ENCODE data around the gene GAN.
A peak's percentile ranks its signal among the peaks of the same experiment; 100 is the strongest.
"Not testable (repeated sequence)": the region's sequence is repeated elsewhere in the genome, so short reads cannot be mapped to it uniquely, and the experiment has no call there.

The GAN gene

DNA sequence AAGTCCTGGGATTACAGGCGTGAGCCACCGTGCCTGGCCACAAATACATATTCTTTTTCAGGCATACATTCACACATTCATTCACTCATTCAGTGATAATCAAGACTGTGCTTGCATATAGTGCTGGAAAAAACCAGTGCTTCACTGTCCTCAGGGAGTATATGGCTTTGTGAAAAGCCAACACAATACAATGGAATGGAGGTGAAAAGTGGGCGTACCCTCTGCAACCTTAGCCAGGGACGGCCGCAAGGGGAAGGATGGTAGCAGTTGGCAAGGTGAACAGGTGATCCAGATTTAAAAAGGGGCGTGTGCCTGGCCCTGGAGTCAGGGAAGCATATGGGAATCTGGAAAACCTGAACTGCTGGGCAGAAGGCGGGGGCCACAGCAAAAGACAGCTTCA is 18.1 kb upstream of the GAN start:
- H3K27ac ChIP-seq: no peak overlapping the region
- DNase-seq (ENCODE audit: low read depth, low spot score): no peak

DNA sequence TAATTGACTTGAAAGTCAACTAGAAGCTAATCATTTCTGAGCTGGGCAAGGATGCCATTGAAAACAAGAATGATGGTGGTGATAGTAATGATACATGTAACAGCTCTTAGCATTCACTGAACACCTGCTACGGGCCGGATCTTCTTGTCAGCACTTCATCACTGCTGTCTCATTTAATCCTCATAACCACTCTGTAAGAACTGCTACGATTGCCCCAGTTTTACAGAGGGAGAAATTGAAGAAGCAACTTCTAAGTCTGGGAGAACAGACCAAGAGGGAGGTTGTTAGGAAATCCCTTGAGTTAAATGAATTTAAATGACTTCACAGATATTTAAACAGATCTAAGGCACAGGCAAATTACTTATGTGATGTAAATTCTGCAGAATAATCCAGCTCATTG is 7.0 kb upstream of the GAN start:
- H3K27ac ChIP-seq: no peak overlapping the region
- DNase-seq (ENCODE audit: low read depth, low spot score): no peak

DNA sequence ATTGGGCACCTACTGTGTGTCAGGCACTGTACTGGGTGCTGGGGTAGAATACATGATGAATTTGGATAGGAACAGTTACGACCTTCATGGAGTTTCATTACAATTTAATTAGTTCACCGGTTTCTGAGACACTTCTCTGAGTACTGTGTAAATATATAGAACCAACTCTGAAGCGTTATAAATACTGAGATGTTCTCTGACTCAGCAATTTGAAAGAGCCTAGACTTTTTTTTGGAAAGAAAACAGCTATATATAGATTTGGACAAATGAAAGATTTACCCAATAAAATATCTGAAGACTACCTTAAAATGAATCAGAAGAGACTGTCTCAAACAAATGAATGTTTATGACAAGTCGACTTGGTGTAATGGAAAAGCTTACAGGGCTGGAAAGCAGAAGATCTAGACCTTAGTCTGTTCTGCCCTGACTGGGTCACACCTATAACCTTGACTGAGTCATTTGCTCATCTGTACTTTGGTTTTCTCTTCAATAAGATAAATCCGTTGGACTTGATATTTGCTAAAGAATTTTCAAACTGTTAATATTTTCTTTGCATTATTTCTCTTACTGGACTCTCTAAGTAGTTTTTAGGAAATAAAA is 4.6 kb upstream of the GAN start:
- no peak for DNase-seq (ENCODE audit: low read depth, low spot score)
- no peak overlapping the region for H3K27ac ChIP-seq

DNA sequence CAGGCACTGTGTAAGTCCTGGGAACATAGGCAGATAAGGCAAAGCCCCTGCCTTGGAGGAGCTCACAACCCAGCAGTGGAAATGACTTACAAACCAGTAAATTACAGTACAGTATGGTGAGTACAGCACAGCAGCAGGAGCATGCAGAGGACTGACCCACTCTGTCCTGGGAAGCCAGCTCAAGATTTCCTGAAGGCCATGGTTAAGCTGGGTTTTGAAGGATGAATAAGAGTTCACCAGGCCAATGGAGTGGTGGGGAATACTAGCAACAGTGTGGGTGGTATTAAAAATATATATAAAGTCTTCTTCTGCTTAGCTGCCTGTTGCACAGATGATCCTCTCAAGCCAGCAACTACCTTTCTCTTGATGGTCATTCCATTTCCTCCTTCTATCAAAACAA is 3.0 kb upstream of the GAN start:
- no peak overlapping the region for H3K27ac ChIP-seq
- no peak for DNase-seq (ENCODE audit: low read depth, low spot score)

DNA sequence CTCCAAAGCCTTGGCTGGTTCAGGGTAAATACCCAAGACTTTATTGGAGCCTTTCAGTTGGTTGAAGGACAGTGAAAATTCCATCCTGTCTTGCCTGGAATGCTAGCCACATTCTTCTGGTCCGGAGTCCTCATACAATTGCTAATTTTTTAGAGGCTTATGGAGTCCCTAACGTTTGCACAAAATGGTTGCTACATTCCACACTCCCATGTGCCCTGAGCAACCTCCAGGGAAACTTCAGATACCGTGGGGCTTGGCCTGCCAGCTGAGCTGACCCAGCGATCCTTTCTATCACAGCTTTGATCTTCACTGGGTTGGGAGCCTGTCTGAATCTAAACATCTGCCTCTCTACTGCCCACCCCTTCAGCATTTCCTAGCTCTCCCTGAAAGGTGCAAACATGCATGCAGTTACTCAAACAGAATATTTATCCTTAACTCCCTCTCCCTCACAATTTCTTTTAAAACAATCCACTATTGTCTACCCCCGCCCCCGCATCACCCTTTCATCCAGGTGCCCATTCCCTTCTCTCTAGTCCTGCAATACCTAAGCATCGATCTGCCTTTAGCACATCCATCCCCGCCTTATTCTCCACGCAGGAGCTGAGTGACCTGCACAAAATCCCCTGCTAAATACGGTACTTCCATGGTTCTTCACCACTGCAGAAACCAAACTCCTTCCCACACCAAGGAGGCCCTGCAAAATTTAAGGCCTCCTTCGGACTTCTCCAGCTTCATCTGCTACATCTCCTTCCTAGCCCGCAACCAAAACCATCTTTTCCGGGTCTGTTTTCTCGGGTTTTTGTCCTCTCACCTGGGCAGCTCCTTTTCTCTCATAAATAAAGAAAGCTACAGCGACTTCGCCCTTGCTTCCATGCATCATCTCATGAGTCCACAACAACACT is 810 bp upstream of the GAN start:
- DNase-seq (ENCODE audit: low read depth, low spot score): no peak

DNA sequence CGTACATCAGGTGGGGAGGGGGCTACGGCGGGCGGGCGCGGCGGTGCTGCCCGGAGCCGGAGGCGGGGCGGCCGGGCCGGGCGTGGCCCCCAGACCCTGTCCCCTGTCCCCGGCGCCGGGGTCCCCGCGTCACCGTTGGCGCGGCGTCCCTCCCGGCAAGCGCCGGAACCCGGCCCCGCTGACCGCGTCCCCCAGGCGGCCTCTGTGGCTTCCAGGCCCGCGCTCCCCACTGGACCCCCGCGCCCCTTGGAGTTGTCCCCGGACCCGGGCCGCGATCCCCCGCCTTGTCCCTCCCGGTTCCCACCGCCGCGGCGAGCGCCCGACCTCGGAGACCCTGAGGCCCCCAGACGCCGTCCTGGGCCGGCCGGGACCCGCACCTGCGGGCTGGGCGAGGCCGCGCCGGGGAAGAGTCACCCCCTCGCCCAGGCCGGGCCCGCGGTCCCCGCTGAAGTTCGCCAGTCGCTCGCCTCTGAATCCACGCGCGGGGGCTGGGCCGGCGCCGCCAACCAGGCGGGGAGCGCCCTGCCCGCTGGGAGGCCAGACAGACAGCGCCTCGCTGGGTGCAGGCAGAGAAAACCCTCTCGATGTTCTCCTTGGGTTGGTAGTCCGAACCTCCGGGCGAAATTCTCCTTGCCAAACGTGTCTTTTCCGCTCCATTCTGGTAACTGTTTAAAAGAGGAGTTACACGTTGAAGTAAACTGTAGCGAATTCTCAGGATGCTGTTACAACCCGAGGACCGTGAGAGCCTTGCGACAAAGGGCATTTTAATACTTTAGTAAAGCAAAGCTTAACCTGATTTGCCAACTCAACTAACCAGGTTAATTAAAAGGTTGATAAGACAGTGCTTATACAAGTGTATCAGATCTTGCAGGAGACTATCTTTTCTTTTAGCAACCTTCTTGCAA is 761 bp downstream of the GAN start:
- peak overlapping the region; percentile 74 for H3K27ac ChIP-seq
- DNase-seq (ENCODE audit: low read depth, low spot score): no peak

More for the DNA sequence above, 810 bp upstream of the GAN start:
- H3K27ac ChIP-seq: peak overlapping the region; percentile 74

DNA sequence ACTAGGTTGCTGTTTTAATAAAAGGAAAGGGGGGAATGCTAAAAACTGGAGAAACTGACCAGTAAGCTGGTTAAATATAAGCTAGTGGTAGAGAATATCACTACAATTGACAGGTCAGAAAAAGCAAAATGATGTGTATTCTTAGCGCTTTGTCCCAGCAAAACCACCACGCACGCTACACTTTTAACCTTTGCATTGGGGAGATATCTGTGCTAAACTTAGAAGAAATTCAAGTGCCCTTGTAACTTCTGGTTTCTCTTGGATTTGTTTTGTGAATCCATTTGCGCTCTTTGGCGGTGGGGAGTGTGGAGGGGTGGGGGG is 1.4 kb downstream of the GAN start:
- DNase-seq (ENCODE audit: low read depth, low spot score): no peak
- peak overlapping the region; percentile 74 for H3K27ac ChIP-seq

DNA sequence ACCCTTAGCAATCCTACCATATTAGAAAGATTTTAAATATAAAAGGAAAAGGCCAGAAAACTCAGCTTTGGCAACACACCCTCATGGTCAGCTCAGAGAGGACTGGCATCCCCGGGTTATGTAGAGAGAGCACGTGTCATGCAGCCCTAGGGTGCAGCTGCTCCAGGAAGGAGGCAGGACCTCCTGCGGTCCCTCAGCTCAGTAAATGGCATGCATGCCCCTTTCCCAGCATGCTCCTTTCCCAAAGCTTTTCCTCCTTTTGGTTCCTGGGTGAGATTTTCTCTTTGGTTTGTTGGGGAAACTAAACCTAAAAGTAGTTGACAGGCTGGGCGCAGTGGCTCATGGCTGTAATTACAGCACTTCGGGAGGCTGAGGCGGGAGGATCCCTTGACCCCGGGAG is 3.9 kb downstream of the GAN start:
- no peak overlapping the region for H3K27ac ChIP-seq
- DNase-seq (ENCODE audit: low read depth, low spot score): no peak

DNA sequence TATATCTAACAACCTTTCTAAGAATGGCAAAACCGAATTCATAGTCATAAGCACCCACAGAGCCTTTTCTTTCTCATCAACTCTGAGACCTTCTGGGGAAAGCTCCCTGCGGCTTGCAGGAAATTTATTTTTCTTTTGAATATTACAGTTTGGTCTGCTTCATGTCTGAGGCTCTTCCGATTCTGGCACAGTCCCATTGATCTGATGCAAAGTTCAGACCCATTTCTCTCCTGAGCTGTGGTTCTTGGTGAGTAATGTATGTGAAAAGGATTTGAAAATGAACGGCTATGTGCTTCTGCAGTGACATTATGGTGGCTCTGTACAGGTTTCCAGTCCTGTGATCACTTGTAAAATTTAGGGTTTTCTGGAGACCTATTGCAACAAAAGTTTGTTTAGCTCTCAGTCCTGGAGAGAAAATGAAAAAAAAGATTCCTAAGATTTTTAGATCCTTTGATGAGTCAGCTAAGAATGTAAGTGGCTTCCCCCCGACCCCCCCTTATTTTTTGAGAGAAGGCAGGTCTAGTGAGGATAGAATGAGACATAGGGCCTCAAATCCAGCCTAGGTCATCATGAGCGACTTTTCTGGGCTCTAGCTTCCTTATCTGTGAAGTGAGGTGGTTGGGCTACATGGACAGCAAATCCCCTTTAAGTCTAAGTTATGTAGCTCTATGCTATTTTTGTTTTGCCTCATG is 4.6 kb downstream of the GAN start:
- no peak overlapping the region for H3K27ac ChIP-seq
- DNase-seq (ENCODE audit: low read depth, low spot score): no peak

DNA sequence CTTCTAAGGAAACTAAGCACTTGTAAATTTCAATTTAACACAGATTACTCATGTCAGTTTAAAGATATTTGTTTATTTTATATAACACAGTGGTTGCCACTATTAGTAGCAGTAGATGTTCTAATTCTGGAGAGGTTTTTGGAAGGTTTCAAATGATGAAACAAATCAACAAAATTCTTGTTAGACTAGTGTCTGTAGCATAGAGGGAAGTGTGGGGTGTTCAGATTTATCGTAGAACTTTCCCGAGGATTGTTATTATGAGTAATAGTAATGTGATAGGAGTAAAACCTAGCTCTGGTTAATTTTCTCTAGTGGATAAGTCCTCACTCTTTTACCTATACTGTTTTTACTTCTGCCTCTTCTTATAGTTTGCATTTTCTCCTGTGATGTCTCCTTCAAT is 6.3 kb downstream of the GAN start:
- no peak overlapping the region for H3K27ac ChIP-seq
- no peak for DNase-seq (ENCODE audit: low read depth, low spot score)

DNA sequence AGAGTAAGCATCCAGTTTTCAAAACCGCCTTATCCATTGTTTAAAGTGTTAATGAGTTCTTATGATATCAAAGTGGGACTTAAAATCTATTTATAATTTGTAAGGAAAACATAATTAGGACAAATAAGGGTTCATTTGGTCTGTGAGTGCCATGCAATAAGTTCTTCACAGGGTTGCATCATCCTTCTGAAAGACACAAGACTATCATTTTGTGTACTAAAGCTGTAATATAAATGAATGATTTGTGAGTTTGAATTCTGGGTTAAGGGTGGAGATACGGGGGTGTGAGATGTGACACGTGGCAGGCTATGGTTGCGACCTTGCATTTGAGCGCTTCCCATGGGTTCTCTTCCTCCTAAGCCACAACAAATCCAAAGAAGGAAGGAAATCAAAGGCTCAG is 6.8 kb downstream of the GAN start:
- no peak for DNase-seq (ENCODE audit: low read depth, low spot score)
- no peak overlapping the region for H3K27ac ChIP-seq

DNA sequence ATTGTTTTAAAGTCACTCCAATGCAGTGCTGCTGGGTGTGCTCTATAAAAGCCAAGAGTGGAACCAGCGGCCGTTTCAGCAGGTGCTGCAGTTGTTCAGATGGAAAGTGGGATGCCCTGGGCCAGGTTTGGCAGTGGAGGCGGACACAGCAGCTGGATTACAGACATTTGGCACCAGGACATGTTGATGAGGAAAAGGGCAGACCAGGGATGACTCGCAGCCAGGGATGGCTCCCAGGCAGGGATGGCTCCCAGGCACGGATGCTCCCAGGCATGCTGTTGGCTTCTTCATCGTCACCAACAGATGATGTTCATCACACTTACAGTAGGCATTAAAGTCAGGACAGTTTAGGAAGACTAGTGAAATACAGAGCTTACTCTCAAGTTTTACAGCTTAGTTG is 10.0 kb downstream of the GAN start:
- DNase-seq (ENCODE audit: low read depth, low spot score): no peak
- no peak overlapping the region for H3K27ac ChIP-seq

DNA sequence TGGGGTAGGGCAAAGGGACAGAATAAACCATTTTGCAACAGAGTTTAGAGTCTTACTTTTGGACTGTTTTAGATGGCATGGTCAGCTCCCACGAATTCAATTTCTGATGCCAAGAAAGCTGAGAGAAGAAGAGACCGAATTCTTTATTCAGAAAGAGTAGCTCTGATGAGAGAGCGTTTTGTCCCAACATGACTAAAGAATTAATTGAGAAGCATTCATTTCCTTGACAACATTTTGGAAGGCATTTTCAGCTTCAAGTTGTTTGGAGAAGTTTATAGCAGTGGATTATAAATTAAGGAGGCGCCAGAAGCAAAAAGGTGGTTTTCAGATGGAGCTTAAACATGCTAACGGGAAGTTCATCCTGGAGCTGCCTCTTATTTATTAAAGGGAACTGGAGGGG is 12.2 kb downstream of the GAN start:
- peak overlapping the region; percentile 64 for H3K27ac ChIP-seq
- DNase-seq (ENCODE audit: low read depth, low spot score): no peak

DNA sequence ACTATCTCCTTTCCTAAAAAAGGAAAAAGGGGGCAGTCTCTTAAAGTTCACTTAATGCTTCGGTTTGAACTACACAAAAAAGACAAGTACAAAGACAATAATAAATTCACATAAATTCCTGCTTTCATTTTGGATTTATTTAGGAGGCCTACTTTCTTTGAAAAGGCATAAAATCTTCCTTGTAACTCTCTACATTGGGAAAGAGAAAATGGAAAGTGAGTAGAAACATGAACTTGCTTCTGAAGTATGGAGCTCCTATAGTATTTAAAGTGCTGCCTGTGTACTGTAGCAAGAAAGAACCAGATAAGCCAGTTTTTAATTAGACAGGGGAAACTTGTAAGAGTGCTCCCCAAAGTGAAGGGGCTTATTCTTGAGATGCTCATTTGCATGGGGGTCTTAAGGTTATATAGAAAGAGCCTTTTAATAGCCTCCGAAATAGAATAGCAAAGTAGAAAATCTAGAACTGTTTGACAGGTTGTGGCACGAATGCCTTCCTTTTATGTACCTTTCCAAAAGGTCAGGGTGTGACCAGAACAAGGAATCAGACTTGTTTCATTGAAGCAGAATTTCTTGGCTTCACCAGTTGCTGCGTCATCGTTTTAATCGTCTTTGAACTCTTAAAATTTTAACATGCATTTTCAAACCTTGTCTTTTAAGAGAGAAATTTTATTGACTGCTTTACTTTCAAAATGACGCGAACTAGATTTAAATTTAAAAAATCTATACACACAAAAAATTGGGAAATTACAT is 12.9 kb downstream of the GAN start:
- DNase-seq (ENCODE audit: low read depth, low spot score): peak; percentile 26
- H3K27ac ChIP-seq: peak overlapping the region; percentile 64

DNA sequence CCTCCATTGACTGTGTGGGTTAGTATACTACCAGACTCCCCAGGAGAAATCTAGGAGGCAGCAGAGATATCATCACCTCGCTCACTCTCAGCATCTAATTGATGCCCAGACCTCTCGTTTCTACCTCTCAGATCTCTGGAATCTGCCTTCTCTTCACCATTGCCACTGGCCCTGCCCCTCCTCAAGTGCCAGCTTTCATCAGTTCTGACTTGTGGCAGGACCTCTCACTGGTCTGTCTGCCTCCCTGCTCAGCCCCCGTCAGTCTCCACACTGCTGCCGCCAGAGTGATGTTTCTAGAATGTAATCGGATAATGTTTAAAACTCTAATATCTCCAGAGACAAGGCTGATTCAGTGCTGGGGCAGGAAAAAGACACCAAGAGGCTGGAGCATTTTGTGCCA is 15.2 kb downstream of the GAN start:
- no peak overlapping the region for H3K27ac ChIP-seq
- DNase-seq (ENCODE audit: low read depth, low spot score): no peak

DNA sequence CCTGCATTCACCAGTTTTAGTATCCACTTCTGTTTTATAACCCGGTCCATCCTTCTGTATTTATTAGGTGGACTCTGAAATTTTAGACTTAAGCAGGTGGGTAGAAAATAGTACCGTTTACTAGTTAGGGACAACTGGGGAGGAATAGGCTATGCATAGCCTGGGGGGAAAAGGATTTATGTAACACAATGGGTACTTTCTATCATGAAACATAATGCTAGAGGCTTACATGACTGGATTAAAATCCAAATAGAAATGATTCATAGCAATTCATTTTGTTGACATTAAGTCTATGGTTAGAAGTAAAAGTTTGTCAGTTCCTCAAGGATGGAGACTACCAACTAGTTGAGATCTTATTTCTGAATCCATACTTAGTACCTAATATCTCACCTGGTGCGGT is 18.6 kb downstream of the GAN start:
- no peak for DNase-seq (ENCODE audit: low read depth, low spot score)
- no peak overlapping the region for H3K27ac ChIP-seq

DNA sequence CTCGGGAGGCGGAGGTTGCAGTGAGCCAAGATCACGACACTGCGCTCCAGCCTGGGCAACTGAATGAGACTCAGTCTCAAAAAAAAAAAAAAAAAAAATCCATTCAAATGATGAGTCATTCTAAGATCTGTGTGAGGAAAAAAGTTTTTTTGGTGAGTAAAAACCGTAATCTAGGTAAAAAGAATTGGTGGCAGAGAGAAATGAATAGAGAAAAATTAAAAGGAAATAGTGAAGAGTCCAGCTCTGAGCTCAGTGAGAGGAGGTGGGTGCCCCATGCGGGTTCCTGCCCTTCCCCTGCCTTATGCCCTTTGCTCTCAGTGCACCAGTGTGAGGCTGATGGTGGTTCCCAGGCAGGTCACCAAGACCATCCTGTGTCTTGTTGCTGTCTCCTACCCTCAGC is 20.9 kb downstream of the GAN start:
- DNase-seq (ENCODE audit: low read depth, low spot score): no peak
- no peak overlapping the region for H3K27ac ChIP-seq

DNA sequence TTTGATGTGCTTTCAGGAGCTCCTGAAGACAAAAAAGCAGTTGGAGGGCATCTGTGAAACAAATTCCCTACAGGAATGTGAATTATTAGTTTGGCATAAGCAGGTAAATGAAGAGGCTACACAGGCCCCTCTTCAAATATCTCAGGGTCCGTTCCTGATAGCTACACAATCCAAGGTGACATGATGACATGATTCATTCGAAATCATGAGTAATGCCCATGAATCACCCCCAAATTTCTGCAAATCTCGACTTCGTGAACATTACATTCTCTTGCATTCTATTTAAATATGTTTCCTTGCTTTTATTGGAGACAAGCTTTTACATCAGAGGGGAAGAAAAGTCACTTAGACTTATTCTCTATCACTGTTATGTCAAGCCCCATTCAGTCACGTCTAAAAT is 22.3 kb downstream of the GAN start:
- no peak overlapping the region for H3K27ac ChIP-seq
- no peak for DNase-seq (ENCODE audit: low read depth, low spot score)

DNA sequence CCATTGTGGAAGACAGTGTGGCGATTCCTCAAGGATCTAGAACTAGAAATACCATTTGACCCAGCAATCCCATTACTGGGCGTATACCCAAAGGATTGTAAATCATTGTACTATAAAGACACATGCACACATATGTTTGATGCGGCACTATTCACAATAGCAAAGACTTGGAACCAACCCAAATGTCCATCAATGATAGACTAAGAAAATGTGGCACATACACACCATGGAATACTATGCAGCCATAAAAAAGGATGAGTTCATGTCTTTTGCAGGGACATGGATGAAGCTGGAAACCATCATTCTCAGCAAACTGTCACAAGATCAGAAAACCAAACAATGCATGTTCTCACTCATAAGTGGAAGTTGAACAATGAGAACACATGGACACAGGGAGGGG is 30.4 kb downstream of the GAN start:
- not testable (repeated sequence) for DNase-seq (ENCODE audit: low read depth, low spot score); H3K27ac ChIP-seq

DNA sequence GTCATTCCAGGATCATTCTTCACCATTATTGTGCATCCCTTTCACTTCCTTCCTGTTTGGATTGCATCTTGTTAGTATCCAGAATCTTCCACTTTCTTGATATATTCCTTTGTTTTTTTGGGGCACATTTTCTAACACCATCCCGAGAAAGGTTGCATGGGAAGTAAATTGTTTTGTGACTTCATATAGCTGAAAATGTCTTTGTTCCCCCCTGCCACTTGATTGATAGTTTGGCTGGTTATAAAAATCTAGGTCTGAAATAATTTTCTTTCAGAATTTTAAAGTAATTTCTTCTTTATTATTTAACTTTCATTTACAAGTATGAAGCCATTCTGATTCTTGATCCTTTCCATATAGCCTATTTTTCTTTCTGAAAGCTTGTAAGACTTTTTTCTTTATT is 32.7 kb downstream of the GAN start:
- no peak for DNase-seq (ENCODE audit: low read depth, low spot score)
- H3K27ac ChIP-seq: no peak overlapping the region
